Endothelial cell (in vitro differentiated cells): ENCODE data around the gene MTURN. TPM values are rescaled to one million over a fixed set of nuclear protein-coding genes. Genes with fewer than 3 reads are reported as not detected.

Source experiments
- DNase-seq: peaks from one replicate; pipeline ENCODE4 v3.0.0; 2021; ENCODE audit warnings: low spot score
- H3K27ac Mint-ChIP-seq: one replicate; pipeline ENCODE4 v1.8.0; 2021; ENCODE audit warnings: mixed read lengths, inconsistent platforms; ENCODE audit not compliant: unreplicated experiment
- H3K27me3 Mint-ChIP-seq: one replicate; pipeline ENCODE4 v1.8.0; 2021; ENCODE audit warnings: mild to moderate bottlenecking, moderate library complexity, mixed read lengths, inconsistent platforms; ENCODE audit not compliant: unreplicated experiment
- H3K36me3 Mint-ChIP-seq: one replicate; pipeline ENCODE4 v1.8.0; 2021; ENCODE audit warnings: mild to moderate bottlenecking, low read depth, mixed read lengths, inconsistent platforms; ENCODE audit not compliant: unreplicated experiment
- H3K4me1 Mint-ChIP-seq: one replicate; pipeline ENCODE4 v1.8.0; 2021; ENCODE audit warnings: mild to moderate bottlenecking, mixed read lengths, inconsistent platforms; ENCODE audit not compliant: unreplicated experiment
- H3K4me3 Mint-ChIP-seq: one replicate; pipeline ENCODE4 v1.8.0; 2021; ENCODE audit warnings: mild to moderate bottlenecking, mixed read lengths, inconsistent platforms; ENCODE audit not compliant: unreplicated experiment
- H3K9me3 Mint-ChIP-seq: one replicate; pipeline ENCODE4 v1.8.0; 2021; ENCODE audit warnings: mixed read lengths, inconsistent platforms; ENCODE audit not compliant: unreplicated experiment
- CTCF ChIP-seq: fragments of 200-600 bp; sonication (generic); IDR thresholded peaks from one replicate; pipeline ENCODE4 v1.5.0; 2021; ENCODE audit warnings: antibody characterized with exemption; ENCODE audit not compliant: unreplicated experiment
- total RNA-seq: library from RNA; stranded (reverse); fragmentation: NEBNext Ultra II Directional; extraction: Animal tissue kit (Norgen Biotek cat#: 25700); gene quantifications from one replicate; pipeline ENCODE4 v1.2.1, GENCODE V29; 2021; ENCODE audit not compliant: unreplicated experiment

Gene MTURN
- total RNA-seq, 1 donor from 2014 or later: 18.0 TPM

- H3K27me3 Mint-ChIP-seq: no peaks in the 10 kb centered on the region
- no peak overlapping the region for H3K4me3 Mint-ChIP-seq
- no peak for TF ChIP-seq CTCF
- H3K27ac Mint-ChIP-seq: no peak overlapping the region
- H3K36me3 Mint-ChIP-seq: peaks cover 16% of the 10 kb centered on the region
- DNase-seq: no peak
- no peaks in the 10 kb centered on the region for H3K4me1 Mint-ChIP-seq
- peaks cover 3% of the 10 kb centered on the region for H3K9me3 Mint-ChIP-seq
These were observed 22.6 kb upstream of the MTURN start for GRCh38 chr7:30112103-30112713.

DNA sequence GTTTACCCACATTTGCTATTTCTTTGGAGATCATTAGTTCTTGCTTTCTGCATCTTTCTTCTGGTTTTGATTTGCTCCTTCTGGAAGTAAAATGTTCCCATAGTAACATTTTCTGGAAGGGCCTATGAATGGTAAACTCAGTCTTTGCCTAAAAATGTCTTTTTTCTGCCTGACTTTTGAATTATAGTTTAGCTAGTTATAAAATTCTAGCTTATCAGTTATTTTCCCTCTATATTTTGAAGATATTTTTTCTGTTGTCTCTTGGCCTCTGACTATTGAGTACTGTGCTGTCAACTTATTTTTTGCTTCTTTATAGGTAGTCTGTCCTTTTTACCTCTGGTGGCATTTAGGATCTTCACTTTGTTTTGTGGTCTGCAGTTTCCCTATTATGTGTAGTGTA lies 21.6 kb upstream of the MTURN start:
- TF ChIP-seq CTCF: no peak
- H3K27ac Mint-ChIP-seq: no peak overlapping the region
- DNase-seq: no peak
- H3K4me1 Mint-ChIP-seq: no peaks in the 10 kb centered on the region
- H3K27me3 Mint-ChIP-seq: no peaks in the 10 kb centered on the region
- H3K9me3 Mint-ChIP-seq: peaks cover 3% of the 10 kb centered on the region
- peaks cover 16% of the 10 kb centered on the region for H3K36me3 Mint-ChIP-seq
- no peak overlapping the region for H3K4me3 Mint-ChIP-seq

GRCh38 chr7:30114536-30115238 lies 20.1 kb upstream of the MTURN start:
- TF ChIP-seq CTCF: no peak
- peaks cover 16% of the 10 kb centered on the region for H3K36me3 Mint-ChIP-seq
- H3K27me3 Mint-ChIP-seq: no peaks in the 10 kb centered on the region
- H3K9me3 Mint-ChIP-seq: peaks cover 3% of the 10 kb centered on the region
- DNase-seq: no peak
- H3K4me1 Mint-ChIP-seq: no peaks in the 10 kb centered on the region
- no peak overlapping the region for H3K27ac Mint-ChIP-seq
- H3K4me3 Mint-ChIP-seq: no peak overlapping the region

GRCh38 chr7:30115709-30116297 lies 19.0 kb upstream of the MTURN start:
- H3K27ac Mint-ChIP-seq: no peak overlapping the region
- peaks cover 3% of the 10 kb centered on the region for H3K9me3 Mint-ChIP-seq
- peaks cover 10% of the 10 kb centered on the region for H3K36me3 Mint-ChIP-seq
- no peaks in the 10 kb centered on the region for H3K27me3 Mint-ChIP-seq
- H3K4me1 Mint-ChIP-seq: no peaks in the 10 kb centered on the region
- no peak for TF ChIP-seq CTCF
- DNase-seq: no peak
- no peak overlapping the region for H3K4me3 Mint-ChIP-seq

- H3K27ac Mint-ChIP-seq: no peak overlapping the region
- H3K4me3 Mint-ChIP-seq: no peak overlapping the region
- peaks cover 10% of the 10 kb centered on the region for H3K36me3 Mint-ChIP-seq
- H3K27me3 Mint-ChIP-seq: no peaks in the 10 kb centered on the region
- H3K9me3 Mint-ChIP-seq: peaks cover 3% of the 10 kb centered on the region
- no peak for TF ChIP-seq CTCF
- DNase-seq: no peak
- no peaks in the 10 kb centered on the region for H3K4me1 Mint-ChIP-seq
These were observed 18.0 kb upstream of the MTURN start for GRCh38 chr7:30116771-30117170.
